Uterus (tissue), 2 donors: ENCODE results near the gene HSD17B4.

Experiments
- POLR2A ChIP-seq, 2 donors: fragments of 450-650 bp; IDR thresholded peaks; one replicate each; pipeline ENCODE4 v1.6.1; 2016; ENCODE audit warnings: antibody characterized with exemption in 2 of 2, mild to moderate bottlenecking in 1 of 2, moderate library complexity in 1 of 2
- TF ChIP-seq, protein P1 (sequence below), 4 experiments: fragments of 200-600 bp in 2 of 4; fragments of 450-650 bp in 2 of 4; sonication (generic) in 2 of 4; IDR thresholded peaks; one replicate each; pipeline ENCODE4 v1.5.1; 2016 to 2019; ENCODE audit warnings: antibody characterized with exemption in 4 of 4, mild to moderate bottlenecking in 2 of 4, moderate library complexity in 1 of 4

DNA sequence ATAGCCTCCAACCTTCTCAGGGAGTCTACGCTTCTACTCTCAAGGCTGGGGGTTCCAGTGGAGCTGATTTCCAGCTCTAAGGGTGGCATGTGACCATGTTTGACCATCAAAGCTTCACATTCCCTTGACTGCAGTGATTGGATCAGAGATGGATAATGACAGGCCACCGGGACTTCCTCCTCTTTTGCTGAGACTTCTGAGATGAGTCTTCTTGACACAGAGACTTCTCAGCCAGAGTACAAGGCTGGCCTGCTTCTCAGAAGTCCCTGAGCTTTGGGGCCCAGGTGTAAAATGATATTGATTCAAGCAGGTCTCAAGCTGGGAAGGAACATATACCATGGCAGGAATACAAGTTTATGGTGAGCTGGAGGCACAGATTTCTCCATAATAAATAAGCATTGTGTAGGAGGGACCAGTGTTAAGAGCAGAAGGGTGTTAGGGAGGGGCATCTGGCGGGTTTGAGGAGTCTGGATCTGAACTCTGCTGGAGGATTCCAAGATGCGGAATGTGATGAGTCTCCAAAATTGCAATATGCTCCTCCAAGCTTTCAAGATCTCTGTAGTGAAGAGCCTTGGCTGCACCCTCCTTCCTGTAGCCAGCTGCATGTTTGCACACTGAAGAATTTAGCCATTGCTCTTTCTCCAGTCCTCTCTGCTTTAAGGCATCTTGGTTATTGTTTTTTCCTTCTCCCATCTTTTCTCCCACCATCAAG is 41.7 kb upstream of the HSD17B4 start:
- TF ChIP-seq POLR2A (IDR thresholded peaks at IDR 0.05) = no peak
- TF ChIP-seq, protein P1, sequence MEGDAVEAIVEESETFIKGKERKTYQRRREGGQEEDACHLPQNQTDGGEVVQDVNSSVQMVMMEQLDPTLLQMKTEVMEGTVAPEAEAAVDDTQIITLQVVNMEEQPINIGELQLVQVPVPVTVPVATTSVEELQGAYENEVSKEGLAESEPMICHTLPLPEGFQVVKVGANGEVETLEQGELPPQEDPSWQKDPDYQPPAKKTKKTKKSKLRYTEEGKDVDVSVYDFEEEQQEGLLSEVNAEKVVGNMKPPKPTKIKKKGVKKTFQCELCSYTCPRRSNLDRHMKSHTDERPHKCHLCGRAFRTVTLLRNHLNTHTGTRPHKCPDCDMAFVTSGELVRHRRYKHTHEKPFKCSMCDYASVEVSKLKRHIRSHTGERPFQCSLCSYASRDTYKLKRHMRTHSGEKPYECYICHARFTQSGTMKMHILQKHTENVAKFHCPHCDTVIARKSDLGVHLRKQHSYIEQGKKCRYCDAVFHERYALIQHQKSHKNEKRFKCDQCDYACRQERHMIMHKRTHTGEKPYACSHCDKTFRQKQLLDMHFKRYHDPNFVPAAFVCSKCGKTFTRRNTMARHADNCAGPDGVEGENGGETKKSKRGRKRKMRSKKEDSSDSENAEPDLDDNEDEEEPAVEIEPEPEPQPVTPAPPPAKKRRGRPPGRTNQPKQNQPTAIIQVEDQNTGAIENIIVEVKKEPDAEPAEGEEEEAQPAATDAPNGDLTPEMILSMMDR (IDR thresholded peaks at IDR 0.05) = no peak
